H1 (cell line): ENCODE measurements around the gene GSG1L2. TPM values are rescaled to one million over a fixed set of nuclear protein-coding genes. Genes with fewer than 3 reads are reported as not detected.

ENCODE experiments used
- CTCF ChIA-PET: fragments of 300-600 bp; sonication (Branson Sonifier 250); formaldehyde crosslinking; loops from one replicate; lab custom pipeline; 2021; ENCODE audit not compliant: partially characterized antibody; lab: Charles Lee
- POLR2A ChIA-PET: fragments of 300-600 bp; sonication (Branson Sonifier 250); formaldehyde crosslinking; loops from one replicate; lab custom pipeline; 2021; ENCODE audit warnings: inconsistent platforms; ENCODE audit not compliant: partially characterized antibody; lab: Charles Lee
- DNase-seq, 2 experiments: peaks; one replicate each; pipeline versions ENCODE4 v3.0.0 to v3.0.0-alpha.2; 2010 to 2022; ENCODE audit warnings: low spot score in 2 of 2, low read depth in 1 of 2, mixed read lengths in 1 of 2
- FAIRE-seq: peaks from 2 replicates; lab custom pipeline; 2011; peaks lifted over from hg19 to GRCh38; lab: Jason Lieb, UNC
- H2AFZ ChIP-seq: 2 replicates; pipeline ENCODE4 v1.8.1; 2012; ENCODE audit warnings: low read length, inconsistent platforms
- H2AK5ac ChIP-seq: 2 replicates; pipeline ENCODE4 v1.6.1; 2013; ENCODE audit warnings: low read depth, low read length
- H2BK120ac ChIP-seq: replicated peaks from 2 replicates; pipeline ENCODE3; 2013; ENCODE audit warnings: low read depth, low read length, inconsistent platforms
- H2BK12ac ChIP-seq: 2 replicates; pipeline ENCODE4 v1.6.1; 2013; ENCODE audit warnings: low read depth, low read length
- H2BK15ac ChIP-seq: 2 replicates; pipeline ENCODE4 v1.6.1; 2013; ENCODE audit warnings: low read length
- H2BK20ac ChIP-seq: 2 replicates; pipeline ENCODE4 v1.6.1; 2013; ENCODE audit warnings: low read length
- H2BK5ac ChIP-seq: 2 replicates; pipeline ENCODE4 v1.6.1; 2013; ENCODE audit warnings: low read depth, low read length
- H3K14ac ChIP-seq: 2 replicates; pipeline ENCODE4 v1.6.1; 2013; ENCODE audit warnings: inconsistent platforms; ENCODE audit not compliant: insufficient read length
- H3K18ac ChIP-seq: 2 replicates; pipeline ENCODE4 v1.6.1; 2013; ENCODE audit warnings: low read length; ENCODE audit errors: extremely low read depth
- H3K23ac ChIP-seq: 2 replicates; pipeline ENCODE4 v1.6.1; 2013; ENCODE audit warnings: inconsistent platforms; ENCODE audit not compliant: insufficient read length
- H3K23me2 ChIP-seq: 2 replicates; pipeline ENCODE4 v1.6.1; 2013; ENCODE audit warnings: low read depth, low read length
- H3K27ac ChIP-seq: 2 replicates; pipeline ENCODE4 v1.6.1; 2011; ENCODE audit warnings: low read depth, low read length, inconsistent platforms
- H3K27me3 ChIP-seq, 4 experiments: replicated peaks in 1 of 4; 1 replicate in 1 of 4; 2 replicates in 3 of 4; pipeline versions ENCODE4 v1.6.1 to v1.8.1; 2011 to 2013; ENCODE audit warnings: low read length in 3 of 4, mild to moderate bottlenecking in 3 of 4, inconsistent platforms in 2 of 4, mixed read lengths in 2 of 4, moderate library complexity in 1 of 4; ENCODE audit not compliant: control insufficient read depth in 3 of 4, insufficient read depth in 3 of 4; ENCODE audit errors: extremely low read depth in 1 of 4
- H3K36me3 ChIP-seq, 4 experiments: 2 replicates each; pipeline versions ENCODE4 v1.6.1 to v1.8.1; 2011 to 2013; ENCODE audit warnings: mild to moderate bottlenecking in 4 of 4, low read length in 3 of 4, moderate library complexity in 2 of 4, control low read depth in 1 of 4, inconsistent platforms in 1 of 4; ENCODE audit not compliant: insufficient read depth in 4 of 4, control insufficient read depth in 2 of 4
- H3K4ac ChIP-seq: replicated peaks from 2 replicates; pipeline ENCODE3; 2013; ENCODE audit warnings: low read length, low read depth, mixed read lengths, inconsistent platforms; ENCODE audit not compliant: insufficient read length
- H3K4me1 ChIP-seq, 4 experiments: replicated peaks in 1 of 4; 1 replicate in 1 of 4; 2 replicates in 3 of 4; pipeline versions ENCODE4 v1.6.1 to v1.8.1; 2011 to 2013; ENCODE audit warnings: low read length in 3 of 4, inconsistent platforms in 2 of 4, mixed read lengths in 1 of 4; ENCODE audit not compliant: insufficient read depth in 4 of 4, control insufficient read depth in 3 of 4
- H3K4me2 ChIP-seq, 2 experiments: 2 replicates each; pipeline versions ENCODE4 v1.6.1 to v1.8.1; 2011 to 2013; ENCODE audit warnings: low read depth in 2 of 2, low read length in 2 of 2, control low read depth in 1 of 2, inconsistent platforms in 1 of 2, mild to moderate bottlenecking in 1 of 2; ENCODE audit not compliant: insufficient read depth in 1 of 2
- H3K4me3 ChIP-seq, 4 experiments: fragments of 200-600, 300-600 bp in 1 of 4; sonication (generic), shearing (Covaris generic), sonication (Bioruptor Twin) in 1 of 4; 2 replicates each; pipeline versions ENCODE4 v1.5.1 to v1.8.1; 2011 to 2016; ENCODE audit warnings: low read length in 4 of 4, low read depth in 3 of 4, control low read depth in 2 of 4, inconsistent platforms in 2 of 4, mild to moderate bottlenecking in 2 of 4, mixed read lengths in 1 of 4, moderate library complexity in 1 of 4; ENCODE audit not compliant: insufficient read depth in 2 of 4; ENCODE audit errors: extremely low read depth in 1 of 4
- H3K56ac ChIP-seq: replicated peaks from 2 replicates; pipeline ENCODE3; 2013; ENCODE audit warnings: low read depth, mild to moderate bottlenecking, mixed read lengths, low read length, inconsistent platforms; ENCODE audit not compliant: insufficient read length
- H3K79me1 ChIP-seq: 2 replicates; pipeline ENCODE4 v1.6.1; 2013; ENCODE audit warnings: low read depth, low read length, control low read depth
- H3K79me2 ChIP-seq, 2 experiments: 2 replicates each; pipeline versions ENCODE4 v1.6.1 to v1.8.1; 2012 to 2013; ENCODE audit warnings: low read length in 2 of 2, mild to moderate bottlenecking in 2 of 2, inconsistent platforms in 1 of 2; ENCODE audit not compliant: insufficient read depth in 2 of 2, control insufficient read depth in 1 of 2
- H3K9ac ChIP-seq, 4 experiments: replicated peaks in 1 of 4; 1 replicate in 1 of 4; 2 replicates in 3 of 4; pipeline versions ENCODE4 v1.6.1 to v1.8.1; 2011 to 2013; ENCODE audit warnings: low read depth in 3 of 4, low read length in 3 of 4, control low read depth in 2 of 4, mild to moderate bottlenecking in 2 of 4, moderate library complexity in 2 of 4, inconsistent platforms in 1 of 4; ENCODE audit errors: extremely low read depth in 1 of 4
- H3K9me3 ChIP-seq, 2 experiments: 2 replicates each; pipeline versions ENCODE4 v1.6.1 to v1.8.1; 2012 to 2013; ENCODE audit warnings: mild to moderate bottlenecking in 2 of 2, moderate library complexity in 2 of 2, control low read depth in 1 of 2, inconsistent platforms in 1 of 2, low read depth in 1 of 2, low read length in 1 of 2, mixed read lengths in 1 of 2; ENCODE audit not compliant: insufficient read depth in 2 of 2
- H4K20me1 ChIP-seq, 2 experiments: replicated peaks in 1 of 2; 2 replicates each; pipeline versions ENCODE3 to v1.8.1; 2011 to 2013; ENCODE audit warnings: inconsistent platforms in 2 of 2, low read length in 2 of 2, mild to moderate bottlenecking in 1 of 2; ENCODE audit not compliant: insufficient read depth in 2 of 2, control insufficient read depth in 1 of 2
- H4K5ac ChIP-seq: 2 replicates; pipeline ENCODE4 v1.6.1; 2013; ENCODE audit warnings: low read length, low read depth, mixed read lengths, inconsistent platforms; ENCODE audit not compliant: insufficient read length
- H4K8ac ChIP-seq: 2 replicates; pipeline ENCODE4 v1.8.0; 2013; ENCODE audit warnings: mild to moderate bottlenecking, moderate library complexity, low read length, inconsistent platforms; ENCODE audit not compliant: insufficient read depth; ENCODE audit errors: extremely low read depth
- H4K91ac ChIP-seq: replicated peaks from 2 replicates; pipeline ENCODE3; 2013; ENCODE audit warnings: low read length, mixed read lengths, inconsistent platforms; ENCODE audit not compliant: insufficient read length
- WGBS, 2 experiments: shearing (Covaris generic) in 1 of 2; methylation state at CpG; one replicate each; pipeline versions ENCODE4 v1.1.6 to v1.1.7; 2013 to 2015; ENCODE audit warnings: low lambda C conversion rate in 2 of 2, mixed read lengths in 2 of 2, inconsistent platforms in 1 of 2, low coverage in 1 of 2, missing lambda C conversion rate in 1 of 2; ENCODE audit not compliant: insufficient replicate concordance in 2 of 2, insufficient coverage in 1 of 2, insufficient read length in 1 of 2; ENCODE audit errors: extremely low coverage in 1 of 2, missing lambda C conversion rate in 1 of 2; 5-methylcytosine and 5-hydroxymethylcytosine counted together
- polyA plus RNA-seq, 7 experiments: library from polyadenylated mRNA; depleted of rRNA in 3 of 7; stranded (reverse) in 5 of 7; unstranded in 2 of 7; fragments of >200 nt in 5 of 7; fragments of 200-250 nt in 2 of 7; gene quantifications; 1 replicate in 5 of 7; 2 replicates in 1 of 7; 4 replicates in 1 of 7; pipeline versions ENCODE4 v1.2.1 to v1.2.3, GENCODE V29; 2011 to 2013; ENCODE audit warnings: missing spikeins in 2 of 7, mixed read lengths in 2 of 7
- total RNA-seq: library from RNA; stranded (reverse); fragmentation: NEBNext Ultra II Directional; extraction: Animal tissue kit (Norgen Biotek cat#: 25700); gene quantifications from 2 replicates; pipeline ENCODE4 v1.2.1, GENCODE V29; 2021

GSG1L2 gene
- total and polyA plus RNA-seq, 2 of the 8 experiments (the other 6 are each of a cell fraction or from before 2014, with no cell fraction given), result not detected

DNA sequence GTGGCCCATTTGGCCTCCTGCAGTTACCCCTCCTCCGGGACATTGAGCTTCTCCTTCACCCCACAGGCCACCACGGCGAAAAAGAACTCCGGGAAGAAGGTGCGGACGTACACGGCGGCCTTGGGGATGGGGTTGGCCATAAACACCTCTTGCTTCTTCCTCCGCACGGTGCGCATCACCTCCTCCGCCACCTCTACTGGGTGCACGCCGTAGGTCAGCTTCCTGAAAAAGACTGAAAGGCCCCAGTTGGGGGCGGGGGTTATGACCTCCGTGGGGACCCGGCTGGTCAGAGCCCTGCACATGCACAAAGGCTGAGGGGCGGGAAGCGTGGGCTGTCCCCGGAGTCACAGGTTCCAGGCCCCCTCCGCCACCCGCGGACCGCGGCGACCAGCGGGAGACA lies 50.4 kb downstream of the GSG1L2 start:
- Histone ChIP-seq H3K79me1 (no peaks in the 10 kb centered on the region), H2BK120ac (no peak overlapping the region), H2BK20ac (no peak overlapping the region), H4K8ac (peak overlapping the region; percentile 4; the same call in 1 of the 2 replicates), H3K4me2 (no peak overlapping the region), H3K27ac (no peak overlapping the region), H3K36me3 (no peaks in the 10 kb centered on the region), H2BK15ac (no peak overlapping the region), H3K4me3 (no peak overlapping the region), H2AFZ (no peak overlapping the region), H4K5ac (no peak overlapping the region), H4K91ac (no peak overlapping the region), H3K4ac (no peak overlapping the region), H3K23ac (no peak overlapping the region), H3K9me3 (no peaks in the 10 kb centered on the region), H3K27me3 (no peaks in the 10 kb centered on the region), H3K4me1 (no peaks in the 10 kb centered on the region; a peak in 1 of 7 replicates), H3K14ac (no peak overlapping the region), H3K18ac (no peak overlapping the region), H2AK5ac (no peak overlapping the region), H3K79me2 (no peaks in the 10 kb centered on the region), H3K9ac (no peak overlapping the region), H2BK5ac (no peak overlapping the region), H3K56ac (no peak overlapping the region), H3K23me2 (no peaks in the 10 kb centered on the region), H4K20me1 (no peaks in the 10 kb centered on the region), H2BK12ac (no peak overlapping the region)
- DNase-seq, result no peak
- CTCF ChIA-PET, result interaction anchor here (0.9 to 1.6 kb wide), 5 partner anchors 12 to 347 kb away, joined by 3 to 4 read pairs (median 3); no protein-coding TSS in a partner anchor
- POLR2A ChIA-PET, result no interaction called here
- no peak for FAIRE-seq
- 86% methylated on average over 18 of the region's 27 CpGs; no CpG with 5 or more reads in 1 of the 2 experiments for WGBS, 2 experiments
